H9 (cell line): ENCODE data around the gene VCPKMT. TPM values are rescaled to one million over a fixed set of nuclear protein-coding genes. Genes with fewer than 3 reads are reported as not detected.

Experiments used
- DNase-seq: peaks from one replicate; pipeline ENCODE4 v3.0.0-alpha.2; 2017
- H2AFZ ChIP-seq: one replicate; pipeline ENCODE4 v1.6.1; 2013; ENCODE audit warnings: mild to moderate bottlenecking, low read length, control low read depth, moderate library complexity
- H2AK5ac ChIP-seq: 2 replicates; pipeline ENCODE4 v1.6.1; 2013; ENCODE audit warnings: low read length, control low read depth, mixed read lengths; ENCODE audit not compliant: insufficient read length
- H2BK120ac ChIP-seq: one replicate; pipeline ENCODE4 v1.6.1; 2013; ENCODE audit warnings: low read depth, mild to moderate bottlenecking, low read length, control low read depth, inconsistent platforms; ENCODE audit not compliant: poor library complexity, severe bottlenecking
- H2BK12ac ChIP-seq: 2 replicates; pipeline ENCODE4 v1.6.1; 2013; ENCODE audit warnings: low read length, control low read depth, mixed read lengths, low read depth; ENCODE audit not compliant: insufficient read length
- H2BK15ac ChIP-seq: 2 replicates; pipeline ENCODE4 v1.6.1; 2013; ENCODE audit warnings: low read depth, low read length, control low read depth
- H2BK20ac ChIP-seq: one replicate; pipeline ENCODE4 v1.6.1; 2013; ENCODE audit warnings: low read depth, mild to moderate bottlenecking, low read length, control low read depth, inconsistent platforms; ENCODE audit not compliant: poor library complexity, severe bottlenecking
- H2BK5ac ChIP-seq: 2 replicates; pipeline ENCODE4 v1.6.1; 2013; ENCODE audit warnings: low read length, control low read depth, mixed read lengths; ENCODE audit not compliant: insufficient read length
- H3K14ac ChIP-seq: 2 replicates; pipeline ENCODE4 v1.6.1; 2013; ENCODE audit warnings: low read length, control low read depth; ENCODE audit not compliant: insufficient read depth
- H3K18ac ChIP-seq: 2 replicates; pipeline ENCODE4 v1.6.1; 2013; ENCODE audit warnings: low read depth, mild to moderate bottlenecking, mixed read lengths, low read length, control low read depth; ENCODE audit not compliant: insufficient read length
- H3K23ac ChIP-seq: 2 replicates; pipeline ENCODE4 v1.6.1; 2013; ENCODE audit warnings: low read length, control low read depth, mixed read lengths, low read depth; ENCODE audit not compliant: insufficient read length
- H3K23me2 ChIP-seq: 2 replicates; pipeline ENCODE4 v1.6.1; 2013; ENCODE audit warnings: low read depth, mild to moderate bottlenecking, mixed read lengths, low read length, control low read depth; ENCODE audit not compliant: insufficient read length, poor library complexity, severe bottlenecking
- H3K27ac ChIP-seq: 2 replicates; pipeline ENCODE4 v1.5.1; 2013; ENCODE audit warnings: low read length, control low read depth, mixed read lengths, low read depth; ENCODE audit not compliant: insufficient read length
- H3K27me3 ChIP-seq: 2 replicates; pipeline ENCODE4 v1.6.1; 2013; ENCODE audit warnings: low read length, control low read depth, inconsistent platforms; ENCODE audit not compliant: insufficient read depth
- H3K4ac ChIP-seq: 2 replicates; pipeline ENCODE4 v1.6.1; 2013; ENCODE audit warnings: low read depth, mild to moderate bottlenecking, control low read depth, inconsistent platforms, low read length, moderate library complexity
- H3K4me1 ChIP-seq: 2 replicates; pipeline ENCODE4 v1.6.1; 2013; ENCODE audit warnings: low read length, control low read depth, inconsistent platforms; ENCODE audit not compliant: insufficient read depth
- H3K4me2 ChIP-seq: 2 replicates; pipeline ENCODE4 v1.6.1; 2013; ENCODE audit warnings: low read length, control low read depth, mixed read lengths; ENCODE audit not compliant: insufficient read length, insufficient read depth
- H3K56ac ChIP-seq: 2 replicates; pipeline ENCODE4 v1.6.1; 2013; ENCODE audit warnings: low read depth, mild to moderate bottlenecking, mixed read lengths, low read length, control low read depth; ENCODE audit not compliant: insufficient read length
- H3K79me1 ChIP-seq: 2 replicates; pipeline ENCODE4 v1.6.1; 2013; ENCODE audit warnings: low read depth, mild to moderate bottlenecking, moderate library complexity, low read length, control low read depth, inconsistent platforms; ENCODE audit not compliant: insufficient read depth, poor library complexity, severe bottlenecking
- H3K79me2 ChIP-seq: 2 replicates; pipeline ENCODE4 v1.6.1; 2013; ENCODE audit warnings: low read length, control low read depth, inconsistent platforms; ENCODE audit not compliant: insufficient read depth
- H3K9ac ChIP-seq: 2 replicates; pipeline ENCODE4 v1.6.1; 2013; ENCODE audit warnings: low read length, control low read depth, mixed read lengths; ENCODE audit not compliant: insufficient read length; ENCODE audit errors: extremely low read depth
- H3K9me3 ChIP-seq: one replicate; pipeline ENCODE4 v1.6.1; 2013; ENCODE audit warnings: low read depth, low read length, inconsistent platforms; ENCODE audit not compliant: control insufficient read depth
- H3T11ph ChIP-seq: one replicate; pipeline ENCODE4 v1.6.1; 2013; ENCODE audit warnings: mild to moderate bottlenecking, low read length, control low read depth, inconsistent platforms
- H4K20me1 ChIP-seq: one replicate; pipeline ENCODE4 v1.6.1; 2013; ENCODE audit not compliant: control insufficient read depth, insufficient read length, insufficient read depth
- H4K5ac ChIP-seq: 2 replicates; pipeline ENCODE4 v1.6.1; 2013; ENCODE audit warnings: low read depth, mild to moderate bottlenecking, mixed read lengths, low read length, control low read depth; ENCODE audit not compliant: insufficient read length
- H4K8ac ChIP-seq: replicated peaks from 2 replicates; pipeline ENCODE4 v1.6.1; 2013; ENCODE audit warnings: low read length, control low read depth, mixed read lengths, low read depth; ENCODE audit not compliant: insufficient read length
- H4K91ac ChIP-seq: 2 replicates; pipeline ENCODE4 v1.6.1; 2013; ENCODE audit warnings: low read depth, mild to moderate bottlenecking, moderate library complexity, mixed read lengths, low read length, control low read depth; ENCODE audit not compliant: insufficient read length
- H3K27ac Mint-ChIP-seq, 3 experiments: 2 replicates in 2 of 3; 3 replicates in 1 of 3; pipeline ENCODE4 v1.8.0; 2020 to 2021; ENCODE audit warnings: mixed read lengths in 3 of 3, mild to moderate bottlenecking in 1 of 3, moderate library complexity in 1 of 3
- H3K27me3 Mint-ChIP-seq: 2 replicates; pipeline ENCODE4 v1.8.0; 2021; ENCODE audit warnings: low read depth, mild to moderate bottlenecking, moderate library complexity, mixed read lengths
- H3K36me3 Mint-ChIP-seq, 3 experiments: 2 replicates in 2 of 3; 3 replicates in 1 of 3; pipeline ENCODE4 v1.8.0; 2020 to 2021; ENCODE audit warnings: low read depth in 3 of 3, mixed read lengths in 3 of 3; ENCODE audit not compliant: insufficient read depth in 1 of 3
- H3K4me1 Mint-ChIP-seq, 2 experiments: 2 replicates each; pipeline ENCODE4 v1.8.0; 2020; ENCODE audit warnings: mixed read lengths in 2 of 2
- H3K4me3 Mint-ChIP-seq, 2 experiments: 2 replicates in 1 of 2; 3 replicates in 1 of 2; pipeline ENCODE4 v1.8.0; 2020 to 2021; ENCODE audit warnings: mild to moderate bottlenecking in 2 of 2, mixed read lengths in 2 of 2, moderate library complexity in 1 of 2
- H3K9me3 Mint-ChIP-seq, 2 experiments: 2 replicates in 1 of 2; 3 replicates in 1 of 2; pipeline ENCODE4 v1.8.0; 2020; ENCODE audit warnings: mild to moderate bottlenecking in 2 of 2, mixed read lengths in 2 of 2, moderate library complexity in 1 of 2
- CTCF ChIP-seq: fragments of 200-600 bp; sonication (generic); conservative IDR thresholded peaks from 3 replicates; pipeline ENCODE4 v1.8.0; 2021; ENCODE audit warnings: antibody characterized with exemption, mild to moderate bottlenecking
- WGBS: extraction: QIAGEN DNeasy Blood & Tissue Kit; methylation state at CpG from one replicate; pipeline ENCODE4 v1.1.7; 2013; ENCODE audit warnings: missing lambda C conversion rate, low lambda C conversion rate, mixed read lengths; ENCODE audit not compliant: insufficient read length; ENCODE audit errors: extremely low coverage; 5-methylcytosine and 5-hydroxymethylcytosine counted together
- total RNA-seq: library from RNA; stranded (reverse); gene quantifications from 2 replicates; pipeline ENCODE4 v1.2.1, GENCODE V29; 2021

VCPKMT gene
- total RNA-seq, 1 experiment from 2014 or later: 13.7 TPM

- Histone ChIP-seq H2BK20ac (no peak overlapping the region), H4K5ac (no peak overlapping the region), H3K4me1 (peaks cover 8% of the 10 kb centered on the region; the same call in 1 of the 2 replicates), H3K23me2 (no peaks in the 10 kb centered on the region), H2BK120ac (no peak overlapping the region), H3K14ac (no peak overlapping the region), H3K23ac (no peak overlapping the region), H2BK12ac (no peak overlapping the region), H3K56ac (no peak overlapping the region), H3K4ac (no peak overlapping the region), H3K9me3 (no peaks in the 10 kb centered on the region), H2AFZ (no peak overlapping the region), H3T11ph (no peak overlapping the region), H3K9ac (no peak overlapping the region), H4K8ac (no peak overlapping the region), H4K91ac (no peak overlapping the region), H2BK15ac (no peak overlapping the region), H2BK5ac (no peak overlapping the region), H3K27ac (no peak overlapping the region), H3K27me3 (no peaks in the 10 kb centered on the region), H3K79me1 (no peaks in the 10 kb centered on the region), H3K79me2 (no peaks in the 10 kb centered on the region), H2AK5ac (no peak overlapping the region), H4K20me1 (no peaks in the 10 kb centered on the region), H3K4me2 (no peak overlapping the region), H3K18ac (no peak overlapping the region)
- Mint-ChIP-seq H3K9me3 (no peaks in the 10 kb centered on the region; a peak in 1 of 5 replicates), H3K27ac (no peak overlapping the region), H3K4me3 (no peak overlapping the region; a peak in 1 of 5 replicates), H3K36me3 (no peaks in the 10 kb centered on the region; a peak in 1 of 7 replicates), H3K4me1 (peaks cover 21 to 30% of the 10 kb centered on the region in 2 experiments), H3K27me3 (peaks cover 3% of the 10 kb centered on the region; the same call in 1 of the 2 replicates)
- no peak for DNase-seq
- no CpG with 5 or more reads among the region's 4 CpGs for WGBS
- TF ChIP-seq CTCF: no peak
Observed at GRCh38 chr14:50064993-50065392, 51.4 kb downstream of the VCPKMT start.
